GM19452 (cell line): ENCODE results near the gene PKP4.

Experiments
- ATAC-seq: cut with Tn5 transposase; IDR thresholded peaks from one replicate; pipeline ENCODE4 v1.9.1; 2021; ENCODE audit not compliant: unreplicated experiment

Gene PKP4

GRCh38 chr2:158728422-158728821, 271.7 kb downstream of the PKP4 start:
- ATAC-seq: no peak

GRCh38 chr2:158729451-158729850, 272.7 kb downstream of the PKP4 start:
- ATAC-seq: no peak

- ATAC-seq: no peak
Observed at GRCh38 chr2:158729873-158730620, 273.3 kb downstream of the PKP4 start.

DNA sequence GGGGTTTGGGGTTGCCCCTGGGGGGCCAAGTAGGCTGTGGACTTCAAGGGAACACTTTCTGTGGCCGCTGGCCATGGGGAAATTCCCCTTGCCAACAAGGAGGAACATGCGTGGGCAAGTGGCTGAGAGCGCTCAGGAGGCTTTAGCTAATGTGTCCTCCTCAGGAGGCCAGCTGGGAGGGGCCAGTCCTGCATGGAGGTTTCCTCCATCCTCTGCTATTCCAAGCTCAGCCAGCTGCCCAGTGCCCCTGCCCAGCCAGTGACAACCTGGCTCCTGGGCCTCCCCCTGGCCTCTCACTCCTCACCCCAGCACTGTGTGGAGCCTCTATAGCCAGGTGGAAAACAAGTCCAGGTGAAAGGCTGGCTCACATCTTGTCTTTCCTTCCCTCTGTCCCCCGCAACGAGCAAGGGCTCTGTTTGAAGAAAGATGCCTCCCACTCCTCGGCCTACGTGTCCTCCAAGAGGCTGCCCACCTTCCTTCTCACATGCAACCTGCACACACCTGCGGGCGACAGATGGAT, 273.9 kb downstream of the PKP4 start:
- ATAC-seq: no peak

- no peak for ATAC-seq
Observed at GRCh38 chr2:158731386-158731785, 274.6 kb downstream of the PKP4 start.
